ENCODE results near the gene ZFAND4. TPM values are rescaled to one million over a fixed set of nuclear protein-coding genes. Genes with fewer than 3 reads are reported as not detected.

ZFAND4 gene
- total and polyA plus RNA-seq, 10 of the 15 experiments (the other 5 are each of a cell fraction or from before 2014, with no cell fraction given) = 4.7 to 20.8 (median 12.8) TPM

GRCh38 chr10:45608052-45608451 lies 64.5 kb downstream of the ZFAND4 start:
- no peaks in the 10 kb centered on the region for H3K27me3 ChIP-seq (replicated peaks in 1 of 2; ENCODE audit: control insufficient read depth in 2 of 2, insufficient read depth in 2 of 2, low read length in 1 of 2)
- no peak overlapping the region for H2AFZ ChIP-seq (ENCODE audit: control insufficient read depth, low read depth, low read length)
- no peak overlapping the region for H3K4me3 ChIP-seq
- CTCF ChIA-PET = no interaction called here
- H3K9me3 ChIP-seq (replicated peaks; ENCODE audit: control insufficient read depth, insufficient read depth, low read length) = no peaks in the 10 kb centered on the region
- H3K4me1 ChIP-seq (ENCODE audit: control insufficient read depth, insufficient read depth, low read length) = no peaks in the 10 kb centered on the region
- FAIRE-seq = no peak
- no peaks in the 10 kb centered on the region for H3K79me2 ChIP-seq (ENCODE audit: control insufficient read depth, insufficient read depth, low read length)
- no peak overlapping the region for H3K9ac ChIP-seq (ENCODE audit: control insufficient read depth, insufficient read depth, low read length)
- peaks cover 0 to 2% of the 10 kb centered on the region in 2 experiments; a peak in 1 of 4 replicates for H3K36me3 ChIP-seq (ENCODE audit: control insufficient read depth in 2 of 2, insufficient read depth in 2 of 2, low read length in 1 of 2)
- TF ChIP-seq ZNF207 (IDR thresholded peaks at IDR 0.05; ENCODE audit: borderline replicate concordance) = no peak
- no peak for TF ChIP-seq MTA2 (IDR thresholded peaks at IDR 0.05; ENCODE audit: low read depth)
- no peak for TF ChIP-seq HDAC2 (IDR thresholded peaks at IDR 0.05)
- TF ChIP-seq, protein P1, sequence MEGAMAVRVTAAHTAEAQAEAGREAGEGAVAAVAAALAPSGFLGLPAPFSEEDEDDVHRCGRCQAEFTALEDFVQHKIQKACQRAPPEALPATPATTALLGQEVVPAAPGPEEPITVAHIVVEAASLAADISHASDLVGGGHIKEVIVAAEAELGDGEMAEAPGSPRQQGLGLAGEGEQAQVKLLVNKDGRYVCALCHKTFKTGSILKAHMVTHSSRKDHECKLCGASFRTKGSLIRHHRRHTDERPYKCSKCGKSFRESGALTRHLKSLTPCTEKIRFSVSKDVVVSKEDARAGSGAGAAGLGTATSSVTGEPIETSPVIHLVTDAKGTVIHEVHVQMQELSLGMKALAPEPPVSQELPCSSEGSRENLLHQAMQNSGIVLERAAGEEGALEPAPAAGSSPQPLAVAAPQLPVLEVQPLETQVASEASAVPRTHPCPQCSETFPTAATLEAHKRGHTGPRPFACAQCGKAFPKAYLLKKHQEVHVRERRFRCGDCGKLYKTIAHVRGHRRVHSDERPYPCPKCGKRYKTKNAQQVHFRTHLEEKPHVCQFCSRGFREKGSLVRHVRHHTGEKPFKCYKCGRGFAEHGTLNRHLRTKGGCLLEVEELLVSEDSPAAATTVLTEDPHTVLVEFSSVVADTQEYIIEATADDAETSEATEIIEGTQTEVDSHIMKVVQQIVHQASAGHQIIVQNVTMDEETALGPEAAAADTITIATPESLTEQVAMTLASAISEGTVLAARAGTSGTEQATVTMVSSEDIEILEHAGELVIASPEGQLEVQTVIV (IDR thresholded peaks at IDR 0.05; ENCODE audit: borderline replicate concordance, partially characterized antibody) = no peak
- TF ChIP-seq CBX3 (IDR thresholded peaks at IDR 0.05; ENCODE audit: borderline replicate concordance, low read depth) = no peak
- TF ChIP-seq FOXK2 (IDR thresholded peaks at IDR 0.05) = no peak
- no peak for TF ChIP-seq CHD2 (IDR thresholded peaks at IDR 0.05; ENCODE audit: borderline replicate concordance, low read depth, low read length)
- TF ChIP-seq RBBP5 (conservative IDR thresholded peaks at IDR 0.05) = no peak
- TF ChIP-seq NFIC (IDR thresholded peaks at IDR 0.05; ENCODE audit: low read depth, low read length) = no peak
- TF ChIP-seq PAX5 (IDR thresholded peaks at IDR 0.05; ENCODE audit: borderline replicate concordance, low read depth, low read length) = no peak
- no peak for TF ChIP-seq WRNIP1 (IDR thresholded peaks at IDR 0.05; ENCODE audit: borderline replicate concordance, low read depth, low read length)
- no peak for TF ChIP-seq ZSCAN29 (IDR thresholded peaks at IDR 0.05)
- TF ChIP-seq CHD1 (IDR thresholded peaks at IDR 0.05; ENCODE audit: low read depth, low read length) = no peak
- TF ChIP-seq SRF (IDR thresholded peaks at IDR 0.05; ENCODE audit: low read depth in 2 of 2, low read length in 2 of 2) = no peak
- TF ChIP-seq ATF2 (IDR thresholded peaks at IDR 0.05; ENCODE audit: low read length) = no peak
- no peak for DNase-seq (ENCODE audit: low read depth, low spot score)
- H3K27ac ChIP-seq (ENCODE audit: control insufficient read depth, insufficient read depth) = no peak overlapping the region
- SMC1A ChIA-PET (ENCODE audit: uncharacterized antibody, unreplicated experiment) = no interaction called here
- H3K4me2 ChIP-seq (ENCODE audit: control insufficient read depth, insufficient read depth) = no peak overlapping the region
- POLR2A ChIA-PET = no interaction called here
- in situ Hi-C loops (cut with MboI) (no loop called here), intact Hi-C loops (cut with micrococcal nuclease; ENCODE audit: unreplicated experiment) (no loop called here)
- RAD21 ChIA-PET (ENCODE audit: unreplicated experiment) = no interaction called here
- 95% methylated on average over 1 of the region's 1 CpG for WGBS (ENCODE audit: insufficient coverage, insufficient replicate concordance, low lambda C conversion rate, missing lambda C conversion rate)
- no TSS peak for BruUV-seq (replicated peaks)
- H4K20me1 ChIP-seq (ENCODE audit: control insufficient read depth, insufficient read depth) = no peaks in the 10 kb centered on the region
- no peak for ATAC-seq
